ENCODE results near the gene CKAP2. TPM values are rescaled to one million over a fixed set of nuclear protein-coding genes. Genes with fewer than 3 reads are reported as not detected.

Gene CKAP2
- 17.5 and 26.0 TPM in 2 replicates for total RNA-seq

GRCh38 chr13:52454820-52455676, at the start of gene CKAP2:
Gene CKAP2, plus strand, starts transcription at chr13:52455478. Its CDS starts 79 bp downstream, at chr13:52455557.

GRCh38 chr13:52405767-52406494, 49.3 kb upstream of the CKAP2 start, which contains the start of gene THSD1:
Gene THSD1, minus strand, starts transcription at chr13:52406172. Its CDS starts 3,572 bp downstream, at chr13:52402600.

GRCh38 chr13:52450012-52450792, 5.1 kb upstream of the CKAP2 start, which contains the start of gene VPS36:
Gene VPS36, minus strand, starts transcription at chr13:52450634. Its CDS starts 40 bp downstream, at chr13:52450594.

Other genes starting within 250 kb of the CKAP2 start
- gene THSD1, start 49.3 kb upstream of the CKAP2 start, total RNA-seq, result 26.5 and 62.7 TPM in 2 replicates
- gene VPS36, start 4.8 kb upstream of the CKAP2 start, total RNA-seq, result 18.6 and 22.8 TPM in 2 replicates
- gene HNRNPA1L2, start 187.0 kb downstream of the CKAP2 start, total RNA-seq, result 3.5 and 4.6 TPM in 2 replicates
- gene SUGT1, start 197.4 kb downstream of the CKAP2 start, total RNA-seq, result 61.1 and 63.5 TPM in 2 replicates